Muscle of leg (tissue), 11 donors: ENCODE results near the gene BRI3. TPM values are rescaled to one million over a fixed set of nuclear protein-coding genes. Genes with fewer than 3 reads are reported as not detected.

Experiments used
- DNase-seq: peaks from one replicate; pipeline ENCODE4 v3.0.0; 2013
- H3K27ac ChIP-seq: one replicate; pipeline ENCODE4 v1.5.1; 2013; ENCODE audit warnings: mild to moderate bottlenecking, low read length, control low read depth
- H3K27me3 ChIP-seq: one replicate; pipeline ENCODE4 v1.6.1; 2013; ENCODE audit warnings: low read length; ENCODE audit not compliant: control insufficient read depth, insufficient read depth
- H3K36me3 ChIP-seq: one replicate; pipeline ENCODE4 v1.6.1; 2013; ENCODE audit warnings: low read length; ENCODE audit not compliant: control insufficient read depth, insufficient read depth
- H3K4me1 ChIP-seq: one replicate; pipeline ENCODE4 v1.6.1; 2013; ENCODE audit warnings: low read length; ENCODE audit not compliant: control insufficient read depth, insufficient read depth
- H3K4me3 ChIP-seq: one replicate; pipeline ENCODE4 v1.5.1; 2013; ENCODE audit warnings: low read length, control low read depth
- H3K9me3 ChIP-seq: replicated peaks from 2 replicates; pipeline ENCODE4 v1.6.1; 2013; ENCODE audit warnings: low read depth, low read length; ENCODE audit not compliant: control insufficient read depth
- WGBS: methylation state at CpG from one replicate; pipeline ENCODE4 v1.1.5; 2013; ENCODE audit warnings: missing lambda C conversion rate; ENCODE audit not compliant: insufficient coverage; 5-methylcytosine and 5-hydroxymethylcytosine counted together
- polyA plus RNA-seq, 8 donors: library from polyadenylated mRNA; unstranded; fragments of 120-200 nt; gene quantifications; one replicate each; pipeline versions ENCODE4 v1.2.1 to v1.2.3, GENCODE V29; 2013; ENCODE audit warnings: inconsistent platforms in 1 of 8, low replicate concordance in 1 of 8; ENCODE audit not compliant: insufficient read length in 8 of 8, insufficient read depth in 1 of 8
- total RNA-seq: library from RNA; stranded (reverse); fragments of 120-200 nt; gene quantifications from one replicate; pipeline ENCODE4 v1.2.4, GENCODE V29; 2013

Gene BRI3
- total and polyA plus RNA-seq, 9 donors, result 62.9 to 106 (median 75.6) TPM

- peaks cover 8% of the 10 kb centered on the region for H3K27me3 ChIP-seq
- H3K4me1 ChIP-seq, result peaks cover 19% of the 10 kb centered on the region
- H3K36me3 ChIP-seq, result no peaks in the 10 kb centered on the region
- 62% methylated on average over 24 of the region's 24 CpGs for WGBS
- no peak overlapping the region for H3K4me3 ChIP-seq
- H3K27ac ChIP-seq, result no peak overlapping the region
- DNase-seq, result peak; percentile 17
- no peaks in the 10 kb centered on the region for H3K9me3 ChIP-seq
Measured at GRCh38 chr7:98322331-98323270, 41.1 kb downstream of the BRI3 start.

- H3K9me3 ChIP-seq, result no peaks in the 10 kb centered on the region
- peak overlapping the region; percentile 9 for H3K4me3 ChIP-seq
- peaks cover 19% of the 10 kb centered on the region for H3K4me1 ChIP-seq
- H3K27ac ChIP-seq, result no peak overlapping the region
- peaks cover 8% of the 10 kb centered on the region for H3K27me3 ChIP-seq
- DNase-seq, result peak; percentile 43
- WGBS, result 28% methylated on average over 18 of the region's 28 CpGs
- H3K36me3 ChIP-seq, result no peaks in the 10 kb centered on the region
Measured at GRCh38 chr7:98323597-98324322, 42.3 kb downstream of the BRI3 start.

- Histone ChIP-seq H3K4me3 (no peak overlapping the region), H3K9me3 (no peaks in the 10 kb centered on the region), H3K27ac (no peak overlapping the region), H3K27me3 (peaks cover 8% of the 10 kb centered on the region), H3K4me1 (peaks cover 16% of the 10 kb centered on the region), H3K36me3 (no peaks in the 10 kb centered on the region)
- 83% methylated on average over 2 of the region's 6 CpGs for WGBS
- no peak for DNase-seq
Measured at GRCh38 chr7:98324782-98325181, 43.3 kb downstream of the BRI3 start.

- peak overlapping the region; percentile 56 for H3K27ac ChIP-seq
- DNase-seq, result peak; percentile 16
- no peaks in the 10 kb centered on the region for H3K27me3 ChIP-seq
- H3K4me1 ChIP-seq, result peaks cover 2% of the 10 kb centered on the region
- H3K9me3 ChIP-seq, result no peaks in the 10 kb centered on the region
- WGBS, result 82% methylated on average over 3 of the region's 14 CpGs
- no peaks in the 10 kb centered on the region for H3K36me3 ChIP-seq
- H3K4me3 ChIP-seq, result no peak overlapping the region
Measured at GRCh38 chr7:98329100-98329790, 47.8 kb downstream of the BRI3 start.

GRCh38 chr7:98329791-98330373 is 48.4 kb downstream of the BRI3 start:
- DNase-seq, result no peak
- 64% methylated on average over 6 of the region's 9 CpGs for WGBS

GRCh38 chr7:98330926-98331529 is 49.5 kb downstream of the BRI3 start:
- Histone ChIP-seq H3K27ac (no peak overlapping the region), H3K27me3 (no peaks in the 10 kb centered on the region), H3K36me3 (no peaks in the 10 kb centered on the region), H3K9me3 (no peaks in the 10 kb centered on the region), H3K4me3 (no peak overlapping the region), H3K4me1 (peaks cover 2% of the 10 kb centered on the region)
- DNase-seq, result no peak
- no CpG with 5 or more reads among the region's 5 CpGs for WGBS

More at GRCh38 chr7:98329791-98330373, 48.4 kb downstream of the BRI3 start:
- Histone ChIP-seq H3K27ac (no peak overlapping the region), H3K36me3 (no peaks in the 10 kb centered on the region), H3K9me3 (no peaks in the 10 kb centered on the region), H3K27me3 (no peaks in the 10 kb centered on the region), H3K4me1 (peaks cover 2% of the 10 kb centered on the region), H3K4me3 (no peak overlapping the region)

- DNase-seq, result no peak
- Histone ChIP-seq H3K4me1 (peaks cover 2% of the 10 kb centered on the region), H3K36me3 (no peaks in the 10 kb centered on the region), H3K4me3 (no peak overlapping the region), H3K9me3 (peaks cover 5% of the 10 kb centered on the region), H3K27ac (no peak overlapping the region), H3K27me3 (no peaks in the 10 kb centered on the region)
- WGBS, result 100% methylated on average over 1 of the region's 1 CpG
Measured at GRCh38 chr7:98334081-98334480, 52.6 kb downstream of the BRI3 start.

- H3K9me3 ChIP-seq, result peaks cover 7% of the 10 kb centered on the region
- H3K4me3 ChIP-seq, result no peak overlapping the region
- H3K4me1 ChIP-seq, result no peaks in the 10 kb centered on the region
- no peaks in the 10 kb centered on the region for H3K27me3 ChIP-seq
- WGBS, result 79% methylated on average over 4 of the region's 8 CpGs
- DNase-seq, result no peak
- H3K36me3 ChIP-seq, result no peaks in the 10 kb centered on the region
- no peak overlapping the region for H3K27ac ChIP-seq
Measured at GRCh38 chr7:98335411-98335977, 54.0 kb downstream of the BRI3 start.

- WGBS, result no CpG with 5 or more reads among the region's 6 CpGs
Measured at GRCh38 chr7:98338441-98338840, 57.0 kb downstream of the BRI3 start.

More at GRCh38 chr7:98338441-98338840, 57.0 kb downstream of the BRI3 start:
- peaks cover 7% of the 10 kb centered on the region for H3K9me3 ChIP-seq
- no peaks in the 10 kb centered on the region for H3K4me1 ChIP-seq
- H3K4me3 ChIP-seq, result no peak overlapping the region
- no peak overlapping the region for H3K27ac ChIP-seq
- no peaks in the 10 kb centered on the region for H3K36me3 ChIP-seq
- no peak for DNase-seq
- H3K27me3 ChIP-seq, result no peaks in the 10 kb centered on the region
